ENCODE results near the gene PNMA6E. TPM values are rescaled to one million over a fixed set of nuclear protein-coding genes. Genes with fewer than 3 reads are reported as not detected.

Gene PNMA6E
- total and polyA plus RNA-seq, 2 donors (not counting 1 experiment from before 2014, with no cell fraction given): not detected

DNA sequence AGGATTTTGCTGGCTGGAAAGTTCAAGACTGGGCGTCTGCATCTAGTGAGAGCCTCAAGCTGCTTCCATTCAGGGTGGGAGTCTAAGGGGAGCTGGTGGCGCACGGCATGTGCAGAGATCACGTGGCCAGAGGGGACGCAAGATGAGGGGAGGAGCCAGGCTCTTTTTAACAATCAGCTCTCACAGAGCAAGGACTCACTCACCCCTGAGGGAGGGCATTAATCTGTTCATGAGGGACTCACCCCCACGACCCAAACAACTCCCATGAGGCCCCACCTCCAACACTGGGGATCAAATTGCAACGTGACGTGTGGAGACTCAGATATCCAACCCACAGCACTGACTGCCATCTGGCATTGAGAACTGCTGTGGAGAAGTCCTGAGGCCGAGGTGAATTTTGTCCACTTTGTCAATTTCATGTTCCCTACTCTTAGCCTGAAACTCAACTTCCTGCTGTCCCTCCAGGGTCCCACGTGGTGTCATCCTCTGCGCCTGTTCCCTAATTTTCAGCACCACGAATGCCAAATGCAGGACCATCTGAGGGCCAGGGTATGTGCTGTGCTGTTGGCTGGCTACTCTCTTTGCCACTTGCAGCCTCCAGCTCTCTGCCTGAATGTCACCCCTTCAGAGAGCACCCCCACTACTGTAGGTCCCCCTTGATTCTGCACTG is 15.8 kb upstream of the PNMA6E start:
- intact Hi-C loops (cut with micrococcal nuclease): no loop called here
- no peaks in the 10 kb centered on the region for H3K27me3 Mint-ChIP-seq
- no peak overlapping the region for H3K27ac Mint-ChIP-seq
- H2AFZ ChIP-seq (ENCODE audit: insufficient read depth, low read depth, low read length, poor library complexity, severe bottlenecking): no peak overlapping the region
- peaks cover 6% of the 10 kb centered on the region for H3K4me1 Mint-ChIP-seq
- POLR2A ChIA-PET: no interaction called here
- no peaks in the 10 kb centered on the region for H3K36me3 ChIP-seq (replicated peaks in 1 of 2; ENCODE audit: control extremely low read depth in 1 of 2, control insufficient read depth in 1 of 2, extremely low read depth in 1 of 2, insufficient read depth in 2 of 2, low read length in 1 of 2)
- ATAC-seq (ENCODE audit: low read depth) (no peak), DNase-seq (no peak)
- CTCF ChIA-PET: no interaction called here
- no peak overlapping the region for H3K4me2 ChIP-seq (replicated peaks; ENCODE audit: low read depth, low read length, poor library complexity, severe bottlenecking)
- H3K79me2 ChIP-seq (ENCODE audit: control insufficient read depth, insufficient read depth, low read length): no peaks in the 10 kb centered on the region
- no peak overlapping the region for H3K4me3 ChIP-seq (ENCODE audit: control extremely low read depth in 1 of 5, extremely low read depth in 1 of 5, insufficient read depth in 1 of 5, low read depth in 2 of 5, low read length in 4 of 5)
- peaks cover 7 to 8% of the 10 kb centered on the region in 2 donors for H3K4me1 ChIP-seq (ENCODE audit: control insufficient read depth in 2 of 2, insufficient read depth in 2 of 2, low read length in 2 of 2)
- no CpG with 5 or more reads among the region's 12 CpGs for WGBS (ENCODE audit: insufficient coverage)
- no peak overlapping the region for H3K4me3 Mint-ChIP-seq
- no peaks in the 10 kb centered on the region for H3K27me3 ChIP-seq (replicated peaks in 1 of 4; ENCODE audit: control extremely low read depth in 1 of 4, control insufficient read depth in 3 of 4, insufficient read depth in 4 of 4, low read length in 3 of 4)
- TF ChIP-seq, protein P1, sequence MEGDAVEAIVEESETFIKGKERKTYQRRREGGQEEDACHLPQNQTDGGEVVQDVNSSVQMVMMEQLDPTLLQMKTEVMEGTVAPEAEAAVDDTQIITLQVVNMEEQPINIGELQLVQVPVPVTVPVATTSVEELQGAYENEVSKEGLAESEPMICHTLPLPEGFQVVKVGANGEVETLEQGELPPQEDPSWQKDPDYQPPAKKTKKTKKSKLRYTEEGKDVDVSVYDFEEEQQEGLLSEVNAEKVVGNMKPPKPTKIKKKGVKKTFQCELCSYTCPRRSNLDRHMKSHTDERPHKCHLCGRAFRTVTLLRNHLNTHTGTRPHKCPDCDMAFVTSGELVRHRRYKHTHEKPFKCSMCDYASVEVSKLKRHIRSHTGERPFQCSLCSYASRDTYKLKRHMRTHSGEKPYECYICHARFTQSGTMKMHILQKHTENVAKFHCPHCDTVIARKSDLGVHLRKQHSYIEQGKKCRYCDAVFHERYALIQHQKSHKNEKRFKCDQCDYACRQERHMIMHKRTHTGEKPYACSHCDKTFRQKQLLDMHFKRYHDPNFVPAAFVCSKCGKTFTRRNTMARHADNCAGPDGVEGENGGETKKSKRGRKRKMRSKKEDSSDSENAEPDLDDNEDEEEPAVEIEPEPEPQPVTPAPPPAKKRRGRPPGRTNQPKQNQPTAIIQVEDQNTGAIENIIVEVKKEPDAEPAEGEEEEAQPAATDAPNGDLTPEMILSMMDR (IDR thresholded peaks at IDR 0.05): no peak
- TF ChIP-seq EZH2 (IDR thresholded peaks at IDR 0.05; ENCODE audit: borderline replicate concordance, insufficient read depth, low read depth, low read length, poor library complexity, severe bottlenecking): no peak
- no peaks in the 10 kb centered on the region for H4K20me1 ChIP-seq (ENCODE audit: control insufficient read depth, insufficient read depth, low read length, poor library complexity, severe bottlenecking)
- H3K9ac ChIP-seq (ENCODE audit: low read length): no peak overlapping the region
- H3K9me3 ChIP-seq (ENCODE audit: control extremely low read depth in 1 of 3, control insufficient read depth in 2 of 3, insufficient read depth in 1 of 3, low read length in 2 of 3): no peaks in the 10 kb centered on the region
- H3K27ac ChIP-seq (ENCODE audit: low read length in 2 of 2): no peak overlapping the region
- H3K9me3 Mint-ChIP-seq (ENCODE audit: insufficient read depth): no peaks in the 10 kb centered on the region

DNA sequence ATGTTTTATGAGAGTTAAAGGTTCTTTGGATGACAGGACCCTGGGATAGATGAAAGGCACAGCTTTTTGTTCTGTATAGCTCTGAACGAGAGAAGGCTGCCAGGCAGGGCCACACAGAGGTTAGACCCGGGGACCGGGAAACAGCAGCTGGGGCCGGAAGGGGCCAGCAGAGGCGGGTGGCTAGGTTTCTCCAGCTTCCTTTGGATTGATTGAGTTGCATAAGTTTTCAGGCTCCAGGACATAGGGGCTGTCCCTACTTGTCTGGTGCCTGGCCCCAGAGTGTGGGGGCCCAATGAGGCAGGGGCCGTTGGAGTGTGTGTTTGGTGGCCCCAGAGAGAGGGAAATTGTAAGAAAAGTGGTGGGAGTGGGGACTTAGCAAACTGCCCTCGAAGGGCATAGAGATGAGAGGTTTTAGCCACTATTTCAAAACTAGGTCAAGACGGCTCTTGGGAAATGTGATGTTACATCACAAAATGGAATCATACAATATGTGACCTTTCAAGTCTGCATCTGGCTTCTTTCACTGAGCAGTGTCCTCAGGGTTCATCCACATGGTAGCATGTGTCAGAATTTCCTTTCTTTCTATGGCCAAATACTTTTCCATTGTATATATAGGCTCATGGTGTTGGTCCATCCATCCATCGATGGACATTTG is 13.8 kb upstream of the PNMA6E start:
- Histone ChIP-seq H3K9ac (ENCODE audit: low read length) (no peak overlapping the region), H4K20me1 (ENCODE audit: control insufficient read depth, insufficient read depth, low read length, poor library complexity, severe bottlenecking) (no peaks in the 10 kb centered on the region), H3K4me3 (ENCODE audit: control extremely low read depth in 1 of 5, extremely low read depth in 1 of 5, insufficient read depth in 1 of 5, low read depth in 2 of 5, low read length in 4 of 5) (no peak overlapping the region), H3K27ac (ENCODE audit: low read length in 2 of 2) (no peak overlapping the region), H3K27me3 (replicated peaks in 1 of 4; ENCODE audit: control extremely low read depth in 1 of 4, control insufficient read depth in 3 of 4, insufficient read depth in 4 of 4, low read length in 3 of 4) (no peaks in the 10 kb centered on the region), H3K36me3 (replicated peaks in 1 of 2; ENCODE audit: control extremely low read depth in 1 of 2, control insufficient read depth in 1 of 2, extremely low read depth in 1 of 2, insufficient read depth in 2 of 2, low read length in 1 of 2) (no peaks in the 10 kb centered on the region), H3K79me2 (ENCODE audit: control insufficient read depth, insufficient read depth, low read length) (no peaks in the 10 kb centered on the region), H3K9me3 (ENCODE audit: control extremely low read depth in 1 of 3, control insufficient read depth in 2 of 3, insufficient read depth in 1 of 3, low read length in 2 of 3) (no peaks in the 10 kb centered on the region), H2AFZ (ENCODE audit: insufficient read depth, low read depth, low read length, poor library complexity, severe bottlenecking) (no peak overlapping the region), H3K4me2 (replicated peaks; ENCODE audit: low read depth, low read length, poor library complexity, severe bottlenecking) (no peak overlapping the region), H3K4me1 (ENCODE audit: control insufficient read depth in 2 of 2, insufficient read depth in 2 of 2, low read length in 2 of 2) (peaks cover 9 to 11% of the 10 kb centered on the region in 2 donors)
- Mint-ChIP-seq H3K4me3 (no peak overlapping the region), H3K27me3 (no peaks in the 10 kb centered on the region), H3K27ac (no peak overlapping the region), H3K4me1 (peaks cover 8% of the 10 kb centered on the region), H3K9me3 (ENCODE audit: insufficient read depth) (no peaks in the 10 kb centered on the region)
- ChIA-PET CTCF (no interaction called here), POLR2A (no interaction called here)
- WGBS (ENCODE audit: insufficient coverage): 96% methylated on average over 6 of the region's 9 CpGs
- DNase-seq (no peak), ATAC-seq (ENCODE audit: low read depth) (no peak)
- intact Hi-C loops (cut with micrococcal nuclease): no loop called here
- TF ChIP-seq EZH2 (IDR thresholded peaks at IDR 0.05; ENCODE audit: borderline replicate concordance, insufficient read depth, low read depth, low read length, poor library complexity, severe bottlenecking): no peak
- TF ChIP-seq, protein P1 (IDR thresholded peaks at IDR 0.05): no peak

All from B cell (primary cell).